ENCODE measurements around the gene PREB.

The PREB gene

DNA sequence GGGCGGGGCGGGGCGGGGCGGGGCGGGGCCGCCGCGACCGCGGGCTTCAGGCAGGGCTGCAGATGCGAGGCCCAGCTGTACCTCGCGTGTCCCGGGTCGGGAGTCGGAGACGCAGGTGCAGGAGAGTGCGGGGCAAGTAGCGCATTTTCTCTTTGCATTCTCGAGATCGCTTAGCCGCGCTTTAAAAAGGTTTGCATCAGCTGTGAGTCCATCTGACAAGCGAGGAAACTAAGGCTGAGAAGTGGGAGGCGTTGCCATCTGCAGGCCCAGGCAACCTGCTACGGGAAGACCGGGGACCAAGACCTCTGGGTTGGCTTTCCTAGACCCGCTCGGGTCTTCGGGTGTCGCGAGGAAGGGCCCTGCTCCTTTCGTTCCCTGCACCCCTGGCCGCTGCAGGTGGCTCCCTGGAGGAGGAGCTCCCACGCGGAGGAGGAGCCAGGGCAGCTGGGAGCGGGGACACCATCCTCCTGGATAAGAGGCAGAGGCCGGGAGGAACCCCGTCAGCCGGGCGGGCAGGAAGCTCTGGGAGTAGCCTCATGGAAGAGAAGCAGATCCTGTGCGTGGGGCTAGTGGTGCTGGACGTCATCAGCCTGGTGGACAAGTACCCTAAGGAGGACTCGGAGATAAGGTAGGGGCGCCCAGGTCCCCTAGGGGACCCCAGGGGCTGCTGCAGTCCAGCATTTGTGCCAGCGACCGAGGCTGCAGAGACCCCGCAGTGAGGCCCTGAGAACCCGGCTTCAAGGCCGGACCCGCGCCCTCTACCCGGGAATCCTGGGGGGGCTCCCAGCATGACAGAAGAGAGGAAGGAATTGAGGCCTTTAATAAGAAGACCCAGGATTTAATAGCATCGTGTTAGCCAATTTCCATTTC lies 47.5 kb downstream of the PREB start, which contains the start of gene KHK:
Gene KHK, plus strand, starts transcription at position 49 of the 870 bp plus-strand sequence. Its CDS starts 488 bp downstream, at position 537.
- in situ Hi-C loops (cut with HindIII; ENCODE audit: low pct_ligation_motif_present, low pct_unique_long_range_greater_than_20kb, low sequenced_read_pairs): no loop called here
- peak; percentile 61 for DNase-seq

DNA sequence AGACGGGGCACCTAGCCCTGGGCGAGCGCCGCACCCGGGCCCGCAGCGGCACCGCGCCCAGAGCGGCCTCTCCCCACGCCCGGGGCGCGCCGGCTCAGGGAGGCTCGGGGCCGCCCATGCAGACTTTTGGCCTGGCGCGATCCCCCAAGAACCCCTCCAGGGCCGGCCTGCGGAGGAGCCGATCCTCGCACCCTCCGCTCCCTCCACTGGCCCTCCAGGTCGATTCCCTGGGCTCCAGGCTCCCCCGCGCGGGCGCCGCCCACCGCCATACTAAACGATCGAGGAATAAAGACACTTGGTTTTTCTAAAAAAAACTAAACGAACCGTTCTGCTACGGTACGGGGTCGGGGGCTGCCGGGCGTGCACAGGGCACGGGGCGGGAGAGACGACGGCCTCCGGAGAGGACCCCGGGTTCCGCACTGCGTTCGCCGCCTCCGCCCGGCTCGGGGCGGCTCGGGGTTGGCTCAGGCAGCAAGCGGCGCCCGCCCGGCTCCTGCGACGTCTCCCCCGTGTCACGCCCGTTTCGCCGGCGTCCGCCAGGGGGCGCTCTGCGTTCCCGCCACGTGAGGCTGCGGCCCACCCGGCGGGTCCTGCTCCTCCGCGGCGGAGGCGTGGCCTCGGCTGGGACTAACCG lies 48.2 kb downstream of the PREB start:
- in situ Hi-C loops (cut with HindIII; ENCODE audit: low pct_ligation_motif_present, low pct_unique_long_range_greater_than_20kb, low sequenced_read_pairs): no loop called here
- peak; percentile 94 for DNase-seq

DNA sequence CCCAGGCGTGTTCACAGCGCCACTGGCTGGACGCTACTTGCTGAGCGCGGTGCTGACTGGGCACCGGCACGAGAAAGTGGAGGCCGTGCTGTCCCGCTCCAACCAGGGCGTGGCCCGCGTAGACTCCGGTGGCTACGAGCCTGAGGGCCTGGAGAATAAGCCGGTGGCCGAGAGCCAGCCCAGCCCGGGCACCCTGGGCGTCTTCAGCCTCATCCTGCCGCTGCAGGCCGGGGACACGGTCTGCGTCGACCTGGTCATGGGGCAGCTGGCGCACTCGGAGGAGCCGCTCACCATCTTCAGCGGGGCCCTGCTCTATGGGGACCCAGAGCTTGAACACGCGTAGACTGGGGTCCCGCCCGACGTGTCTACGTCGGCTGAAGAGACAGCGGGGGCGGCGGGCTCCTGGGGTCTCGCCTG lies 48.8 kb downstream of the PREB start:
- in situ Hi-C loops (cut with HindIII; ENCODE audit: low pct_ligation_motif_present, low pct_unique_long_range_greater_than_20kb, low sequenced_read_pairs): no loop called here
- DNase-seq: peak; percentile 77

DNA sequence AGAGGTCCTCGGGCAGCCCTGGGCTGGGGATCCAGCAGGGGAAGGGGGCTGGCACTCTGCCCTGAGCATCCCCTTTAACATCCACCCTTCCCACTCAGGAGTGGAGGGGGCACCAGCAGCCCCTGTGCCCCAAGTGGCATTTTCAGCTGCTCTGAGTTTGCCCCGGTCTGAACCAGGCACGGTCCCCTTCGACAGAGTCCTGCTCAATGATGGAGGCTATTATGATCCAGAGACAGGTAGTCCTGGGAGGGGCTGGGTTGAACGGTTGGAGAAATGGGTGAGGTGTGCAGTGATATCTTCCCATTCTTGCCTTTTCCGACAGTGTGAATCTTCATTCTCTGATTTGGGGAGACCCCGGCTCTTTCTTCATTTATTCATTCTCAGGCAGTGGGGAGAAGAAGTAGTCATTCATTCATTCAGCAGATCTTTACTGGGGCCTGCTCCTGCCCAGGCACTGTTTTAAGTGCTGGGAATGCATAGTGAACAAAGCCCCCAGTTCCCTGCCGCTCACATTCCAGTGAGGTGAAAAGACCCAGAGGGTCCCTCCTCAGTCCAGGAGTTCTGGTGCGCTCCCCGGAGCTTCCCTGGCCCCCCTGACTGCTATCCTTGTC lies 49.3 kb downstream of the PREB start:
- DNase-seq: no peak
- in situ Hi-C loops (cut with HindIII; ENCODE audit: low pct_ligation_motif_present, low pct_unique_long_range_greater_than_20kb, low sequenced_read_pairs): no loop called here

DNA sequence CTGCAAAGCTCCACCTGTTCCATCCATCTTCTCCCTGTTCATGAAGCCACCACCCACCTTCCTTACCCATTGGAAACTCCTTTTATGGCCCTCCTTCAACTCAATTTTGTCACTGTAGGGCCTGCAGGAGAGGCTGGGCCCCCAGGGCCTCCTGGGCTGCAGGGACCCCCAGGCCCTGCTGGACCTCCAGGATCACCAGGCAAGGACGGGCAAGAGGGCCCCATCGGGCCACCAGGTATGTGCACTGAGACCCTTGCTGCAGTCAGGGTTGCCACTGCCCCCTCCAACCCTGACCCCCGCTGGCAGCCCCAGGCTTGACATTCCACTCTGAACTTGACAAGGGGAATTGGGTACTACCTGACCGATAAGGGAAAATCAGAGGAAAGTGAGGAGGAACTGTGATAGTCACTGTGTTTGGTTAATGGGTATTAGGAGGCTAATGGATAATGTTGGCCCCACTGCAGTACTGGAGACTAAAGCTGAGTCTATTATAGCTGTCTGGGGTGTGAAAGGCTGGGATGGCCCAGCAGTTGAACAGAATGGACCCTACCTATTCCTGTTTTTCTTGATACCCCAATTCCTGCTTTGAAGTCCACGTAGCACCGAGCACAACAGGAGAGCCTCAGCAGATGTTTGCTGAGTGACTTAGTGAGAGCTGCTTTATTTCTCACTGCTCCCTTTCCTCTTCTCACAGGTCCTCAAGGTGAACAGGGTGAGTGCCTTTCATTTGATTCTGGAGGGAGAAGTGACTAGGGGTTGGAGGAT lies 50.0 kb downstream of the PREB start:
- no peak for DNase-seq
- in situ Hi-C loops (cut with HindIII; ENCODE audit: low pct_ligation_motif_present, low pct_unique_long_range_greater_than_20kb, low sequenced_read_pairs): no loop called here

DNA sequence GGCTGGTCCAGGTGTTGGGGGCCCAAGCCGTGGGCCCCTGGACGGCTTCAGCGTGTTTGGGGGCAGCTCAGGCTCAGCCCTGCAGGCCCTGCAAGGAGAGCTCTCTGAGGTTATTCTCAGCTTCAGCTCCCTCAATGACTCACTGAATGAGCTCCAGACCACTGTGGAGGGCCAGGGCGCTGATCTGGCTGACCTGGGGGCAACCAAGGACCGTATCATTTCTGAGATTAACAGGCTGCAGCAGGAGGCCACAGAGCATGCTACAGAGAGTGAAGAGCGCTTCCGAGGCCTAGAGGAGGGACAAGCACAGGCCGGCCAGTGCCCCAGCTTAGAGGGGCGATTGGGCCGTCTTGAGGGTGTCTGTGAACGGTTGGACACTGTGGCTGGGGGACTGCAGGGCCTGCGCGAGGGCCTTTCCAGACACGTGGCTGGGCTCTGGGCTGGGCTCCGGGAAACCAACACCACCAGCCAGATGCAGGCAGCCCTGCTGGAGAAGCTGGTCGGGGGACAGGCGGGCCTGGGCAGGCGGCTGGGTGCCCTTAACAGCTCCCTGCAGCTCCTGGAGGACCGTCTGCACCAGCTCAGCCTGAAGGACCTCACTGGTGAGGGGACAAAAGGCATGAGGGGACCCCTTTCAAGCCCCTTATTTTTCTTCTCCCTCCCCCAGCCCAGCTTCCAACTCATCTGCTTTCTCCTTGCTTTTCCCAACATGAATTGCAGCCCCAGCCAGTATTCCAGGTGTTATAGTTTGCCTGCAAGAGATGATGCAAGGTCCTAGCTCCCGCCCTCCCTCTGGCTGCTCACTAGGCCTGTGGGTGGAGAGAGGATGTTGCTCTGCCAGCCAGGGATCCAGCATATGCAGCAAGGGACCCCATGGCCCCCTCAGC lies 50.8 kb downstream of the PREB start:
- DNase-seq: no peak
- in situ Hi-C loops (cut with HindIII; ENCODE audit: low pct_ligation_motif_present, low pct_unique_long_range_greater_than_20kb, low sequenced_read_pairs): no loop called here

DNA sequence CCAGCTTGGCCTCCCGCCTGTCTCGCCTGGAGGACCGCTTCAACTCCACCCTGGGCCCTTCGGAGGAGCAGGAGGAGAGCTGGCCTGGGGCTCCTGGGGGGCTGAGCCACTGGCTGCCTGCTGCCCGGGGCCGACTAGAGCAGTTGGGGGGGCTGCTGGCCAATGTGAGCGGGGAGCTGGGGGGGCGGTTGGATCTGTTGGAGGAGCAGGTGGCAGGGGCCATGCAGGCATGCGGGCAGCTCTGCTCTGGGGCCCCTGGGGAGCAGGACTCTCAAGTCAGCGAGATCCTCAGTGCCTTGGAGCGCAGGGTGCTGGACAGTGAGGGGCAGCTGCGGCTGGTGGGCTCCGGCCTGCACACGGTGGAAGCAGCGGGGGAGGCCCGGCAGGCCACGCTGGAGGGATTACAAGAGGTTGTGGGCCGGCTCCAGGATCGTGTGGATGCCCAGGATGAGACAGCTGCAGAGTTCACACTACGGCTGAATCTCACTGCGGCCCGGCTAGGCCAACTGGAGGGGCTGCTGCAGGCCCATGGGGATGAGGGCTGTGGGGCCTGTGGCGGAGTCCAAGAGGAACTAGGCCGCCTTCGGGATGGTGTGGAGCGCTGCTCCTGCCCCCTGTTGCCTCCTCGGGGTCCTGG lies 51.5 kb downstream of the PREB start:
- no peak for DNase-seq
- in situ Hi-C loops (cut with HindIII; ENCODE audit: low pct_ligation_motif_present, low pct_unique_long_range_greater_than_20kb, low sequenced_read_pairs): no loop called here

DNA sequence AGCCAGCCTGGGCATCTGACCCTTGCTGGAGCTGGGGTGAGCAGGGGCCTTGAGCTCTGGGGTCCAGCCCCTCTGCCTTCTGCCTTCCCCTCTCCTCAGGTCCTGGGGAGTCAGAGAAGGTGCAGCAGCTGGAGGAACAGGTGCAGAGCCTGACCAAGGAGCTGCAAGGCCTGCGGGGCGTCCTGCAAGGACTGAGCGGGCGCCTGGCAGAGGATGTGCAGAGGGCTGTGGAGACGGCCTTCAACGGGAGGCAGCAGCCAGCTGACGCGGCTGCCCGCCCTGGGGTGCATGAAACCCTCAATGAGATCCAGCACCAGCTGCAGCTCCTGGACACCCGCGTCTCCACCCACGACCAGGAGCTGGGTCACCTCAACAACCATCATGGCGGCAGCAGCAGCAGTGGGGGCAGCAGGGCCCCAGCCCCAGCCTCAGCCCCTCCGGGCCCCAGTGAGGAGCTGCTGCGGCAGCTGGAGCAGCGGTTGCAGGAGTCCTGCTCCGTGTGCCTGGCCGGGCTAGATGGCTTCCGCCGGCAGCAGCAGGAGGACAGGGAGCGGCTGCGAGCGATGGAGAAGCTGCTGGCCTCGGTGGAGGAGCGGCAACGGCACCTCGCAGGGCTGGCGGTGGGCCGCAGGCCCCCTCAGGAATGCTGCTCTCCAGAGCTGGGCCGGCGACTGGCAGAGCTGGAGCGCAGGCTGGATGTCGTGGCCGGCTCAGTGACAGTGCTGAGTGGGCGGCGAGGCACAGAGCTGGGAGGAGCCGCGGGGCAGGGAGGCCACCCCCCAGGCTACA lies 52.3 kb downstream of the PREB start:
- in situ Hi-C loops (cut with HindIII; ENCODE audit: low pct_ligation_motif_present, low pct_unique_long_range_greater_than_20kb, low sequenced_read_pairs): no loop called here

More for the DNA sequence above, 52.3 kb downstream of the PREB start:
- DNase-seq: no peak

Measured in ACHN (cell line).